Endothelial cell of umbilical vein (primary cell): ENCODE data around the gene D2HGDH. TPM values are rescaled to one million over a fixed set of nuclear protein-coding genes. Genes with fewer than 3 reads are reported as not detected.

Experiments used
- BruUV-seq: library from RNA; stranded (reverse); fragments of 400-500 nt; replicated peaks from 2 replicates; lab custom pipeline; 2021; lab: Mats Ljungman, UMichigan
- CTCF ChIA-PET: fragments of 300-600, 350-600 bp; sonication (Branson Sonifier 250); formaldehyde crosslinking; loops from one replicate; lab custom pipeline; 2021; ENCODE audit warnings: antibody characterized with exemption, inconsistent platforms; lab: Charles Lee
- POLR2A ChIA-PET: fragments of 300-600, 350-600 bp; sonication (Branson Sonifier 250); formaldehyde crosslinking; loops from one replicate; lab custom pipeline; 2021; ENCODE audit warnings: antibody characterized with exemption, inconsistent platforms; lab: Charles Lee
- DNase-seq: peaks from one replicate; pipeline ENCODE4 v3.0.0-alpha.2; 2011; ENCODE audit warnings: low read depth, low spot score
- FAIRE-seq: peaks from 2 replicates; lab custom pipeline; 2011; peaks lifted over from hg19 to GRCh38; lab: Jason Lieb, UNC
- H2AFZ ChIP-seq: 2 replicates; pipeline ENCODE4 v1.6.0; 2012; ENCODE audit warnings: low read depth, low read length, control low read depth, inconsistent platforms
- H3K27ac ChIP-seq: 2 replicates; pipeline ENCODE4 v1.5.1; 2011; ENCODE audit warnings: low read depth, mild to moderate bottlenecking, control low read depth, low read length, moderate library complexity; ENCODE audit not compliant: insufficient read depth
- H3K27me3 ChIP-seq, 2 experiments: 2 replicates each; pipeline versions ENCODE4 v1.6.0 to v1.6.1; 2011; ENCODE audit warnings: low read length in 2 of 2, mixed read lengths in 1 of 2; ENCODE audit not compliant: control insufficient read depth in 2 of 2, insufficient read depth in 2 of 2
- H3K36me3 ChIP-seq, 2 experiments: 2 replicates in 1 of 2; 3 replicates in 1 of 2; pipeline ENCODE4 v1.5.1; 2011; ENCODE audit warnings: low read length in 2 of 2, mild to moderate bottlenecking in 1 of 2, moderate library complexity in 1 of 2; ENCODE audit not compliant: control insufficient read depth in 2 of 2, insufficient read depth in 2 of 2; ENCODE audit errors: extremely low read depth in 1 of 2
- H3K4me1 ChIP-seq: 3 replicates; pipeline ENCODE4 v1.5.1; 2011; ENCODE audit warnings: mild to moderate bottlenecking, low read length; ENCODE audit not compliant: control insufficient read depth, insufficient read depth; ENCODE audit errors: extremely low read depth
- H3K4me2 ChIP-seq: 2 replicates; pipeline ENCODE4 v1.6.1; 2011; ENCODE audit warnings: low read length, control low read depth, mixed read lengths; ENCODE audit not compliant: insufficient read depth
- H3K4me3 ChIP-seq, 3 experiments: fragments of 200-600 bp in 1 of 3; sonication (generic), shearing (Covaris generic) in 1 of 3; replicated peaks in 1 of 3; 2 replicates each; pipeline ENCODE4 v1.5.1; 2011 to 2016; ENCODE audit warnings: control low read depth in 3 of 3, low read length in 3 of 3, mild to moderate bottlenecking in 2 of 3, inconsistent platforms in 1 of 3, low read depth in 1 of 3, moderate library complexity in 1 of 3; ENCODE audit not compliant: insufficient read depth in 1 of 3
- H3K79me2 ChIP-seq: 2 replicates; pipeline ENCODE4 v1.6.0; 2012; ENCODE audit warnings: low read length, inconsistent platforms; ENCODE audit not compliant: control insufficient read depth, insufficient read depth
- H3K9ac ChIP-seq: replicated peaks from 2 replicates; pipeline ENCODE3; 2011; ENCODE audit warnings: low read length, control low read depth; ENCODE audit not compliant: insufficient read depth; ENCODE audit errors: extremely low read depth
- H3K9me1 ChIP-seq: replicated peaks from 3 replicates; pipeline ENCODE4 v1.6.0; 2011; ENCODE audit warnings: mild to moderate bottlenecking, low read length; ENCODE audit not compliant: control insufficient read depth, insufficient read depth; ENCODE audit errors: extremely low read depth
- H3K9me3 ChIP-seq: replicated peaks from 2 replicates; pipeline ENCODE4 v1.5.1; 2012; ENCODE audit warnings: low read length, inconsistent platforms; ENCODE audit not compliant: control insufficient read depth, insufficient read depth
- H4K20me1 ChIP-seq: replicated peaks from 2 replicates; pipeline ENCODE3; 2011; ENCODE audit warnings: mild to moderate bottlenecking, low read length; ENCODE audit not compliant: control insufficient read depth, insufficient read depth; ENCODE audit errors: extremely low read depth
- EZH2 ChIP-seq: IDR thresholded peaks from 2 replicates; pipeline ENCODE4 v1.6.1; 2012; ENCODE audit warnings: borderline replicate concordance, low read depth, mild to moderate bottlenecking, moderate library complexity, low read length, inconsistent platforms; ENCODE audit not compliant: severe bottlenecking
- FOS ChIP-seq: IDR thresholded peaks from 2 replicates; pipeline ENCODE4 v1.6.1; 2011; ENCODE audit warnings: mild to moderate bottlenecking, low read length, moderate library complexity, borderline replicate concordance; ENCODE audit not compliant: insufficient read depth
- GATA2 ChIP-seq: IDR thresholded peaks from 2 replicates; pipeline ENCODE4 v1.7.0; 2011; ENCODE audit warnings: low read depth, mild to moderate bottlenecking, moderate library complexity, mixed read lengths, low read length; ENCODE audit not compliant: insufficient read length, insufficient read depth
- JUN ChIP-seq: IDR thresholded peaks from 2 replicates; pipeline ENCODE4 v1.6.1; 2011; ENCODE audit warnings: borderline replicate concordance, low read depth; ENCODE audit not compliant: insufficient read length, insufficient read depth
- MAX ChIP-seq: IDR thresholded peaks from 2 replicates; pipeline ENCODE4 v1.6.1; 2011; ENCODE audit not compliant: insufficient read depth, insufficient read length
- MYC ChIP-seq: IDR thresholded peaks from one replicate; pipeline ENCODE4 v1.6.1; 2011; ENCODE audit warnings: mild to moderate bottlenecking, low read depth, low read length
- POLR2A ChIP-seq: IDR thresholded peaks from 2 replicates; pipeline ENCODE4 v1.6.1; 2012; ENCODE audit warnings: low read depth, mild to moderate bottlenecking, control low read depth, low read length
- POLR2AphosphoS5 ChIP-seq: IDR thresholded peaks from 2 replicates; pipeline ENCODE4 v1.6.1; 2012; ENCODE audit warnings: low read depth, mild to moderate bottlenecking, control low read depth, low read length, moderate library complexity; ENCODE audit not compliant: insufficient read depth
- dilution Hi-C: fragments of 300-500 bp; cut with MboI; formaldehyde crosslinking; loops from one replicate; pipeline ENCODE4 v1.15.0; 2019; ENCODE audit warnings: low sequenced_read_pairs; ENCODE audit not compliant: extremely low pct_ligation_motif_present
- intact Hi-C: fragments of 100-400 bp; cut with micrococcal nuclease; formaldehyde crosslinking; loops from one replicate; pipeline ENCODE4 v1.10.0; 2022
- polyA plus RNA-seq, 4 experiments: library from polyadenylated mRNA; depleted of rRNA in 3 of 4; stranded (reverse) in 3 of 4; unstranded in 1 of 4; fragments of >200 nt; gene quantifications; 2 replicates each; pipeline versions ENCODE4 v1.2.1 to v1.2.3, GENCODE V29; 2011 to 2012; ENCODE audit warnings: missing spikeins in 1 of 4
- total RNA-seq: library from RNA; stranded (reverse); gene quantifications from 2 replicates; pipeline ENCODE4 v1.2.3, GENCODE V29; 2021
- TF ChIP-seq, protein P1 (sequence below), 2 donors: IDR thresholded peaks; 1 replicate in 1 of 2; 2 replicates in 1 of 2; pipeline ENCODE4 v1.5.1; 2011; ENCODE audit warnings: low read length in 2 of 2, mild to moderate bottlenecking in 2 of 2, moderate library complexity in 2 of 2, control low read depth in 1 of 2, inconsistent platforms in 1 of 2, low read depth in 1 of 2; ENCODE audit not compliant: insufficient read depth in 1 of 2; ENCODE audit errors: extremely low read depth in 1 of 2

The D2HGDH gene
- total and polyA plus RNA-seq, 2 donors (not counting 3 experiments of a cell fraction or from before 2014, with no cell fraction given): 22.3 TPM

DNA sequence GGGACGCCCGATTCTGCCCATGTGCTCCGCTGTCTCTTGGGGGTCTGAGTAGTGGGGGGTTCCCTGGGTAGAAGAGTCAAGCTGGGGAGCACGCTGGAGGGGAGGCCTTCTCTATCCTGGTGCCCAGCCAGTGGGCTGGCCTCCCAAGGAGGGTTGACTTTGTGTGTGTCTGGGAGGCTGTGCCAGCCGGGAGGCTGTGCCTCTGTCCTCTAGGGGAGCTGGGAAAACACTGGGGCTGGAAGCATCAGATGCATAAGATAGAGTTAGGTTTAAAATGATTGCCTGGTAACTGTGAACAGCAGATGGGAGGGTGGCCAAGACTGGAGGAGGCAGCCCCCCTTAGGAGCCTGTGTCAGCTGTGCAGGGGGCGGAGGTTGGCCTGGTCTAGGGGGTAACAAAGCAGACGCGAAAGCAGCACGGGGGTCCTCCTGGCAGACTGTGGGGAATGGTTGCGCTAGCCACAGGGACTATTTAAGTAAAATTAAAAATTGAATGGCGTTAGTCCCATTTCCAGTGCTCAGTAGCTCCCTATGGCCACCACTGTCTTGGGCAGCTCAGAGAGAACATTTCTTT, 31.3 kb upstream of the D2HGDH start:
- peak overlapping the region; percentile 61 for H3K9ac ChIP-seq
- H3K4me2 ChIP-seq: peak overlapping the region; percentile 83
- no peaks in the 10 kb centered on the region for H3K9me3 ChIP-seq
- POLR2A ChIA-PET: no interaction called here
- CTCF ChIA-PET: interaction anchor here (0.8 to 4.8 kb wide), 5 partner anchors 10 to 173 kb away, joined by 4 to 41 read pairs (median 5); partner anchors contain the start of gene D2HGDH
- peak overlapping the region; percentile 15 for H3K27ac ChIP-seq
- peaks cover 2 to 6% of the 10 kb centered on the region in 2 experiments for H3K36me3 ChIP-seq
- no peaks in the 10 kb centered on the region for H3K27me3 ChIP-seq
- peaks cover 6% of the 10 kb centered on the region for H3K4me1 ChIP-seq
- intact Hi-C loops (loop anchor here (5.0 kb wide), 2 partner anchors 346 to 386 kb away; partner anchors contain the start of genes FARP2, HDLBP and SEPTIN2), dilution Hi-C loops (no loop called here)
- FAIRE-seq (no peak), DNase-seq (peak; percentile 10)
- no peaks in the 10 kb centered on the region for H4K20me1 ChIP-seq
- no TSS peak for BruUV-seq
- H2AFZ ChIP-seq: peak overlapping the region; percentile 44
- H3K9me1 ChIP-seq: no peaks in the 10 kb centered on the region
- TF ChIP-seq MAX (no peak), EZH2 (no peak), FOS (no peak), POLR2A (no peak), GATA2 (no peak), MYC (no peak), JUN (no peak), POLR2AphosphoS5 (no peak)
- TF ChIP-seq, protein P1, sequence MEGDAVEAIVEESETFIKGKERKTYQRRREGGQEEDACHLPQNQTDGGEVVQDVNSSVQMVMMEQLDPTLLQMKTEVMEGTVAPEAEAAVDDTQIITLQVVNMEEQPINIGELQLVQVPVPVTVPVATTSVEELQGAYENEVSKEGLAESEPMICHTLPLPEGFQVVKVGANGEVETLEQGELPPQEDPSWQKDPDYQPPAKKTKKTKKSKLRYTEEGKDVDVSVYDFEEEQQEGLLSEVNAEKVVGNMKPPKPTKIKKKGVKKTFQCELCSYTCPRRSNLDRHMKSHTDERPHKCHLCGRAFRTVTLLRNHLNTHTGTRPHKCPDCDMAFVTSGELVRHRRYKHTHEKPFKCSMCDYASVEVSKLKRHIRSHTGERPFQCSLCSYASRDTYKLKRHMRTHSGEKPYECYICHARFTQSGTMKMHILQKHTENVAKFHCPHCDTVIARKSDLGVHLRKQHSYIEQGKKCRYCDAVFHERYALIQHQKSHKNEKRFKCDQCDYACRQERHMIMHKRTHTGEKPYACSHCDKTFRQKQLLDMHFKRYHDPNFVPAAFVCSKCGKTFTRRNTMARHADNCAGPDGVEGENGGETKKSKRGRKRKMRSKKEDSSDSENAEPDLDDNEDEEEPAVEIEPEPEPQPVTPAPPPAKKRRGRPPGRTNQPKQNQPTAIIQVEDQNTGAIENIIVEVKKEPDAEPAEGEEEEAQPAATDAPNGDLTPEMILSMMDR (IDR thresholded peaks at IDR 0.05; ENCODE audit: extremely low read depth in 1 of 2, insufficient read depth in 1 of 2, low read depth in 1 of 2, low read length in 2 of 2): no peak
- H3K4me3 ChIP-seq: peak overlapping the region; percentile 49 to 75 (median 64)
- H3K79me2 ChIP-seq: peaks cover 10% of the 10 kb centered on the region
